Fibroblast of peridontal ligament (primary cell): ENCODE data around the gene ATXN7L1.

Source experiments
- DNase-seq: peaks from one replicate; pipeline ENCODE4 v3.0.0-alpha.2; 2010; ENCODE audit errors: extremely low read depth

Gene ATXN7L1

GRCh38 chr7:105778956-105779355 is 97.4 kb downstream of the ATXN7L1 start:
- DNase-seq: no peak

GRCh38 chr7:105776986-105777910 is 99.2 kb downstream of the ATXN7L1 start:
- DNase-seq: peak; percentile 33

- DNase-seq: peak; percentile 100
Observed at GRCh38 chr7:105776068-105776790, 100.2 kb downstream of the ATXN7L1 start.

- no peak for DNase-seq
Observed at GRCh38 chr7:105775580-105775979, 100.8 kb downstream of the ATXN7L1 start.

GRCh38 chr7:105773030-105773460 is 103.4 kb downstream of the ATXN7L1 start:
- no peak for DNase-seq

- DNase-seq: peak; percentile 30
Observed at GRCh38 chr7:105769901-105770628, 106.3 kb downstream of the ATXN7L1 start.

GRCh38 chr7:105768898-105769507 is 107.4 kb downstream of the ATXN7L1 start:
- no peak for DNase-seq

- DNase-seq: no peak
Observed at GRCh38 chr7:105768117-105768516, 108.3 kb downstream of the ATXN7L1 start.

GRCh38 chr7:105766421-105767073 is 109.9 kb downstream of the ATXN7L1 start:
- DNase-seq: peak; percentile 18

GRCh38 chr7:105765846-105766245 is 110.6 kb downstream of the ATXN7L1 start:
- DNase-seq: no peak

- DNase-seq: peak; percentile 18
Observed at GRCh38 chr7:105764506-105764905, 111.9 kb downstream of the ATXN7L1 start.

GRCh38 chr7:105760551-105761447 is 115.6 kb downstream of the ATXN7L1 start:
- DNase-seq: peak; percentile 71

- peak; percentile 79 for DNase-seq
Observed at GRCh38 chr7:105759670-105760550, 116.5 kb downstream of the ATXN7L1 start.

- no peak for DNase-seq
Observed at GRCh38 chr7:105756367-105756766, 120.0 kb downstream of the ATXN7L1 start.

- no peak for DNase-seq
Observed at GRCh38 chr7:105752671-105753275, 123.6 kb downstream of the ATXN7L1 start.

- no peak for DNase-seq
Observed at GRCh38 chr7:105751054-105751453, 125.3 kb downstream of the ATXN7L1 start.

GRCh38 chr7:105748701-105749100 is 127.7 kb downstream of the ATXN7L1 start:
- no peak for DNase-seq

GRCh38 chr7:105745681-105746330 is 130.6 kb downstream of the ATXN7L1 start:
- no peak for DNase-seq
